Astrocyte (in vitro differentiated cells and primary cell): ENCODE measurements around the gene MYBL2.

ENCODE experiments used
- EZH2 ChIP-seq: IDR thresholded peaks from 2 replicates; pipeline ENCODE4 v1.6.1; 2012; ENCODE audit warnings: mild to moderate bottlenecking, low read length, inconsistent platforms; ENCODE audit not compliant: insufficient read depth
- TF ChIP-seq, protein P1 (sequence below): IDR thresholded peaks from 2 replicates; pipeline ENCODE4 v1.5.1; 2011; ENCODE audit warnings: low read depth, mild to moderate bottlenecking, inconsistent platforms, low read length, moderate library complexity; ENCODE audit not compliant: insufficient read depth

DNA sequence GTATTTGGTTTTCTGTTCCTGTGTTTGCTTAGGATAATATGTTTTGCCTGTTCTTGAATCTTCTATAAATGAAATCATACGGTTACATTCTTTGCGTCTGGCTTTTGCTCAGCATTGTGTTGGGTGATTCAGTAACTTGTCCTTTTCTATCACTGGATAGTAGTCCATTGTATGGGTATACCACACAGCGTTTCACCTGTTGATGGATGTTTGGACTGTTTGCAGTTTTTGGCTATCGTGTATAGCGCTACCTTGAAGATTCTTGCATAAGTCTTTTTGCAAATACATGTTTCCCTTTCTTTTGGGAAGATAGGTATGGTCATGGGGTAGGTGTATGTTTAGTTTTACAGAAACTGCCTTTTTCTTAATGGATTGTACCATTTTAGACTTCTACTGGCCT is 9.5 kb downstream of the MYBL2 start:
- TF ChIP-seq, protein P1, sequence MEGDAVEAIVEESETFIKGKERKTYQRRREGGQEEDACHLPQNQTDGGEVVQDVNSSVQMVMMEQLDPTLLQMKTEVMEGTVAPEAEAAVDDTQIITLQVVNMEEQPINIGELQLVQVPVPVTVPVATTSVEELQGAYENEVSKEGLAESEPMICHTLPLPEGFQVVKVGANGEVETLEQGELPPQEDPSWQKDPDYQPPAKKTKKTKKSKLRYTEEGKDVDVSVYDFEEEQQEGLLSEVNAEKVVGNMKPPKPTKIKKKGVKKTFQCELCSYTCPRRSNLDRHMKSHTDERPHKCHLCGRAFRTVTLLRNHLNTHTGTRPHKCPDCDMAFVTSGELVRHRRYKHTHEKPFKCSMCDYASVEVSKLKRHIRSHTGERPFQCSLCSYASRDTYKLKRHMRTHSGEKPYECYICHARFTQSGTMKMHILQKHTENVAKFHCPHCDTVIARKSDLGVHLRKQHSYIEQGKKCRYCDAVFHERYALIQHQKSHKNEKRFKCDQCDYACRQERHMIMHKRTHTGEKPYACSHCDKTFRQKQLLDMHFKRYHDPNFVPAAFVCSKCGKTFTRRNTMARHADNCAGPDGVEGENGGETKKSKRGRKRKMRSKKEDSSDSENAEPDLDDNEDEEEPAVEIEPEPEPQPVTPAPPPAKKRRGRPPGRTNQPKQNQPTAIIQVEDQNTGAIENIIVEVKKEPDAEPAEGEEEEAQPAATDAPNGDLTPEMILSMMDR: no peak
- no peak for TF ChIP-seq EZH2
